Measurements from ENCODE around the gene MICU2. TPM values are rescaled to one million over a fixed set of nuclear protein-coding genes. Genes with fewer than 3 reads are reported as not detected.

Gene MICU2
- total and polyA plus RNA-seq, 4 donors, result 29.0 to 85.9 (median 39.3) TPM

- 95 to 96% methylated on average over 21 of the region's 21 CpGs for WGBS, 2 donors
- no peak overlapping the region for H3K4me3 ChIP-seq
- H3K9me3 ChIP-seq (ENCODE audit: control insufficient read depth in 4 of 4, insufficient read depth in 3 of 4, low read length in 3 of 4), result no peaks in the 10 kb centered on the region
- no peak overlapping the region for H3K27ac ChIP-seq (ENCODE audit: low read depth in 1 of 2, low read length in 1 of 2)
- H3K27me3 ChIP-seq (ENCODE audit: control insufficient read depth in 3 of 3, insufficient read depth in 3 of 3, low read length in 2 of 3), result peaks cover 0 to 10% (median 4%) of the 10 kb centered on the region in 3 donors
- TF ChIP-seq, protein P1, sequence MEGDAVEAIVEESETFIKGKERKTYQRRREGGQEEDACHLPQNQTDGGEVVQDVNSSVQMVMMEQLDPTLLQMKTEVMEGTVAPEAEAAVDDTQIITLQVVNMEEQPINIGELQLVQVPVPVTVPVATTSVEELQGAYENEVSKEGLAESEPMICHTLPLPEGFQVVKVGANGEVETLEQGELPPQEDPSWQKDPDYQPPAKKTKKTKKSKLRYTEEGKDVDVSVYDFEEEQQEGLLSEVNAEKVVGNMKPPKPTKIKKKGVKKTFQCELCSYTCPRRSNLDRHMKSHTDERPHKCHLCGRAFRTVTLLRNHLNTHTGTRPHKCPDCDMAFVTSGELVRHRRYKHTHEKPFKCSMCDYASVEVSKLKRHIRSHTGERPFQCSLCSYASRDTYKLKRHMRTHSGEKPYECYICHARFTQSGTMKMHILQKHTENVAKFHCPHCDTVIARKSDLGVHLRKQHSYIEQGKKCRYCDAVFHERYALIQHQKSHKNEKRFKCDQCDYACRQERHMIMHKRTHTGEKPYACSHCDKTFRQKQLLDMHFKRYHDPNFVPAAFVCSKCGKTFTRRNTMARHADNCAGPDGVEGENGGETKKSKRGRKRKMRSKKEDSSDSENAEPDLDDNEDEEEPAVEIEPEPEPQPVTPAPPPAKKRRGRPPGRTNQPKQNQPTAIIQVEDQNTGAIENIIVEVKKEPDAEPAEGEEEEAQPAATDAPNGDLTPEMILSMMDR (IDR thresholded peaks at IDR 0.05; ENCODE audit: control extremely low read depth, extremely low read depth), result no peak
- ATAC-seq (ENCODE audit: insufficient read depth, low FRiP score), result no peak
- DNase-seq, result no peak
- no peaks in the 10 kb centered on the region for H3K36me3 ChIP-seq (ENCODE audit: control insufficient read depth in 4 of 4, insufficient read depth in 4 of 4, low read length in 4 of 4)
- peaks cover 0 to under 1% (median 0%) of the 10 kb centered on the region in 5 donors for H3K4me1 ChIP-seq (ENCODE audit: control insufficient read depth in 5 of 5, insufficient read depth in 5 of 5, low read length in 5 of 5)
- no peak overlapping the region for H3K9ac ChIP-seq (ENCODE audit: insufficient read depth in 1 of 2, low read length in 2 of 2)
These were observed 7.4 kb upstream of the MICU2 start for GRCh38 chr13:21611385-21611784.

- Histone ChIP-seq H3K27me3 (ENCODE audit: control insufficient read depth in 3 of 3, insufficient read depth in 3 of 3, low read length in 2 of 3) (peaks cover 0 to 10% (median 6%) of the 10 kb centered on the region in 3 donors), H3K9me3 (ENCODE audit: control insufficient read depth in 4 of 4, insufficient read depth in 3 of 4, low read length in 3 of 4) (no peaks in the 10 kb centered on the region), H3K4me1 (ENCODE audit: control insufficient read depth in 5 of 5, insufficient read depth in 5 of 5, low read length in 5 of 5) (no peaks in the 10 kb centered on the region), H3K27ac (ENCODE audit: low read depth in 1 of 2, low read length in 1 of 2) (no peak overlapping the region), H3K9ac (ENCODE audit: insufficient read depth in 1 of 2, low read length in 2 of 2) (no peak overlapping the region), H3K4me3 (no peak overlapping the region), H3K36me3 (ENCODE audit: control insufficient read depth in 4 of 4, insufficient read depth in 4 of 4, low read length in 4 of 4) (no peaks in the 10 kb centered on the region)
- DNase-seq (no peak), ATAC-seq (ENCODE audit: insufficient read depth, low FRiP score) (no peak)
- WGBS, 2 donors, result 88 to 91% methylated on average over 11 to 12 of the region's 12 CpGs
- TF ChIP-seq, protein P1 (IDR thresholded peaks at IDR 0.05; ENCODE audit: control extremely low read depth, extremely low read depth), result no peak
These were observed 6.7 kb upstream of the MICU2 start for GRCh38 chr13:21610687-21611086.

DNA sequence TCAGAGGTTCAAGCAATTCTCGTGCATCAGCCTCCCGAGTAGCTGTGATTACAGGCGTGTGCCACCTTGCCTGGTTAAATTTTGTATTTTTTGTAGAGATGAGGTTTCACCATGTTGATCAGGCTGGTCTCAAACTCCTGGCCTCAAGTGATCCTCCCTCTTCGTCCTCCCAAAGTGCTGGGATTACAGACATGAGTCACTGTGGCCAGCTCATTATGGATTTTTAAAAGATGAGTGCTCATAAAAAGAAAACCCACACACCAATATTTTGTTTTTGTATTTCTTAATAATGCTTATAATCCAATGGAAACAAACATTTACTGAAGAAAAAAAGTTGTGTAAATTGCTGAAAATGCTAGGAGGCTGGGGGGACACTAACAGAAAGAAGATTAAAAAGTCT, 5.0 kb upstream of the MICU2 start:
- no peaks in the 10 kb centered on the region for H3K36me3 ChIP-seq (ENCODE audit: control insufficient read depth in 4 of 4, insufficient read depth in 4 of 4, low read length in 4 of 4)
- ATAC-seq (ENCODE audit: insufficient read depth, low FRiP score) (no peak), DNase-seq (no peak)
- peaks cover 0 to 10% (median 6%) of the 10 kb centered on the region in 3 donors for H3K27me3 ChIP-seq (ENCODE audit: control insufficient read depth in 3 of 3, insufficient read depth in 3 of 3, low read length in 2 of 3)
- H3K9me3 ChIP-seq (ENCODE audit: control insufficient read depth in 4 of 4, insufficient read depth in 3 of 4, low read length in 3 of 4), result no peaks in the 10 kb centered on the region
- TF ChIP-seq, protein P1 (IDR thresholded peaks at IDR 0.05; ENCODE audit: control extremely low read depth, extremely low read depth), result no peak
- H3K4me1 ChIP-seq (ENCODE audit: control insufficient read depth in 5 of 5, insufficient read depth in 5 of 5, low read length in 5 of 5), result no peaks in the 10 kb centered on the region
- H3K27ac ChIP-seq (ENCODE audit: low read depth in 1 of 2, low read length in 1 of 2), result no peak overlapping the region
- H3K4me3 ChIP-seq, result no peak overlapping the region
- WGBS, 2 donors, result 85 to 91% methylated on average over 4 of the region's 4 CpGs
- no peak overlapping the region for H3K9ac ChIP-seq (ENCODE audit: insufficient read depth in 1 of 2, low read length in 2 of 2)

GRCh38 chr13:21606796-21607195, 2.8 kb upstream of the MICU2 start:
- no peak overlapping the region for H3K27ac ChIP-seq (ENCODE audit: low read depth in 1 of 2, low read length in 1 of 2)
- no peak overlapping the region for H3K4me3 ChIP-seq
- no peak for ATAC-seq (ENCODE audit: insufficient read depth, low FRiP score)
- TF ChIP-seq, protein P1 (IDR thresholded peaks at IDR 0.05; ENCODE audit: control extremely low read depth, extremely low read depth), result no peak
- H3K36me3 ChIP-seq (ENCODE audit: control insufficient read depth in 4 of 4, insufficient read depth in 4 of 4, low read length in 4 of 4), result peaks cover 0 to 3% (median 0%) of the 10 kb centered on the region in 4 donors
- H3K9me3 ChIP-seq (ENCODE audit: control insufficient read depth in 4 of 4, insufficient read depth in 3 of 4, low read length in 3 of 4), result no peaks in the 10 kb centered on the region
- H3K4me1 ChIP-seq (ENCODE audit: control insufficient read depth in 5 of 5, insufficient read depth in 5 of 5, low read length in 5 of 5), result peaks cover 0 to 3% (median 0%) of the 10 kb centered on the region in 5 donors
- DNase-seq, result no peak
- H3K27me3 ChIP-seq (ENCODE audit: control insufficient read depth in 3 of 3, insufficient read depth in 3 of 3, low read length in 2 of 3), result peaks cover 0 to 10% (median 6%) of the 10 kb centered on the region in 3 donors
- no peak overlapping the region for H3K9ac ChIP-seq (ENCODE audit: insufficient read depth in 1 of 2, low read length in 2 of 2)
- WGBS, 2 donors, result 77 to 78% methylated on average over 6 of the region's 6 CpGs
